ENCODE results near the gene PIGQ. TPM values are rescaled to one million over a fixed set of nuclear protein-coding genes. Genes with fewer than 3 reads are reported as not detected.

PIGQ gene
- total and polyA plus RNA-seq, 2 of the 13 experiments (the other 11 are each of a cell fraction or from before 2014, with no cell fraction given), result 7.7 to 19.7 TPM

DNA sequence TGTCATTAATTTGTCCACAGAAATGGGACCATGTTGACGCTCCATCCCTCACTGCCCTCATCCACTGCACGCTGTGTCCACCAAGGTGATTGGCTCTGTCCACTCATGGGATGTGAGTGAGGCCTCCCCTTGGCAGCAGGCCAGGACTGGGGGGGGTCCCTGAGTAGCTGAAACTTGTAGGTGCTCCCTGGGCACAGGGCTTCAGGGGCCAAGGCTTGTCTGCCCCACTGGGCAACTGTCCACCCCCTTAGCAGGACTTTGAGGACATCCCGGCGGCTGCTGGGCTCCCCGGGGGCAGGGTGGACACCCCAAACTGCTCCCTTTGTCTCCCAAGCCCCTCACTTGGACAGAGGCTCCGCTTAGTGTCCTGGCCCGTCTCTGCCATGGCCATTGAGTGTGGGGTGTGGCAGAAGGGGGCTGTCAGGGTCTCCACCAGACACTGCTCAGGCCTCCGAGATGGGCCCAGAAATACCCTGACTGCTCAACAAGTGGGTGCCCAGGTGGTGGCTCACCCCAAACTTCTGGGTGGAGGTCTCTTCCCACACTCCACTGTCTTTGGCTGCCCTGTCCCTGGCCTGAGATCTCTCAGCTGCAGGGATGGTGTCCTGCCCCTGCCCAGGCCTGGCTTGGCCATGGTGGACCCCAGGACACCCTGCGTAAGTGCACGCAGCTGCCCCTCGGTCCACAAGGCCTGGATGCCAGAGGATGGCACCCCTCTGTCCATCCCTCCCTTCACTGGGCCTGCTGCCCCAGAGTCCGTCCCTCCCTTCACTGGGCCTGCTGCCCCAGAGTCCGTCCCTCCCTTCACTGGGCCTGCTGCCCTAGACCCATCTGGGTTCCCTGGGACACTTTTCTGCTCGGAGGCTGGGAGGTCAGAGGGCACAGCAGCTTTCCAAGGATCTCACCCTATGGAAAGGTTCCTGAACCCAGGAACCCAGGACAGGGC is 17.1 kb downstream of the PIGQ start (continued):
- no peak for TF ChIP-seq ZNF816 (CRISPR knock-in tag; IDR thresholded peaks at IDR 0.05; ENCODE audit: borderline replicate concordance)
- TF ChIP-seq, protein P1, sequence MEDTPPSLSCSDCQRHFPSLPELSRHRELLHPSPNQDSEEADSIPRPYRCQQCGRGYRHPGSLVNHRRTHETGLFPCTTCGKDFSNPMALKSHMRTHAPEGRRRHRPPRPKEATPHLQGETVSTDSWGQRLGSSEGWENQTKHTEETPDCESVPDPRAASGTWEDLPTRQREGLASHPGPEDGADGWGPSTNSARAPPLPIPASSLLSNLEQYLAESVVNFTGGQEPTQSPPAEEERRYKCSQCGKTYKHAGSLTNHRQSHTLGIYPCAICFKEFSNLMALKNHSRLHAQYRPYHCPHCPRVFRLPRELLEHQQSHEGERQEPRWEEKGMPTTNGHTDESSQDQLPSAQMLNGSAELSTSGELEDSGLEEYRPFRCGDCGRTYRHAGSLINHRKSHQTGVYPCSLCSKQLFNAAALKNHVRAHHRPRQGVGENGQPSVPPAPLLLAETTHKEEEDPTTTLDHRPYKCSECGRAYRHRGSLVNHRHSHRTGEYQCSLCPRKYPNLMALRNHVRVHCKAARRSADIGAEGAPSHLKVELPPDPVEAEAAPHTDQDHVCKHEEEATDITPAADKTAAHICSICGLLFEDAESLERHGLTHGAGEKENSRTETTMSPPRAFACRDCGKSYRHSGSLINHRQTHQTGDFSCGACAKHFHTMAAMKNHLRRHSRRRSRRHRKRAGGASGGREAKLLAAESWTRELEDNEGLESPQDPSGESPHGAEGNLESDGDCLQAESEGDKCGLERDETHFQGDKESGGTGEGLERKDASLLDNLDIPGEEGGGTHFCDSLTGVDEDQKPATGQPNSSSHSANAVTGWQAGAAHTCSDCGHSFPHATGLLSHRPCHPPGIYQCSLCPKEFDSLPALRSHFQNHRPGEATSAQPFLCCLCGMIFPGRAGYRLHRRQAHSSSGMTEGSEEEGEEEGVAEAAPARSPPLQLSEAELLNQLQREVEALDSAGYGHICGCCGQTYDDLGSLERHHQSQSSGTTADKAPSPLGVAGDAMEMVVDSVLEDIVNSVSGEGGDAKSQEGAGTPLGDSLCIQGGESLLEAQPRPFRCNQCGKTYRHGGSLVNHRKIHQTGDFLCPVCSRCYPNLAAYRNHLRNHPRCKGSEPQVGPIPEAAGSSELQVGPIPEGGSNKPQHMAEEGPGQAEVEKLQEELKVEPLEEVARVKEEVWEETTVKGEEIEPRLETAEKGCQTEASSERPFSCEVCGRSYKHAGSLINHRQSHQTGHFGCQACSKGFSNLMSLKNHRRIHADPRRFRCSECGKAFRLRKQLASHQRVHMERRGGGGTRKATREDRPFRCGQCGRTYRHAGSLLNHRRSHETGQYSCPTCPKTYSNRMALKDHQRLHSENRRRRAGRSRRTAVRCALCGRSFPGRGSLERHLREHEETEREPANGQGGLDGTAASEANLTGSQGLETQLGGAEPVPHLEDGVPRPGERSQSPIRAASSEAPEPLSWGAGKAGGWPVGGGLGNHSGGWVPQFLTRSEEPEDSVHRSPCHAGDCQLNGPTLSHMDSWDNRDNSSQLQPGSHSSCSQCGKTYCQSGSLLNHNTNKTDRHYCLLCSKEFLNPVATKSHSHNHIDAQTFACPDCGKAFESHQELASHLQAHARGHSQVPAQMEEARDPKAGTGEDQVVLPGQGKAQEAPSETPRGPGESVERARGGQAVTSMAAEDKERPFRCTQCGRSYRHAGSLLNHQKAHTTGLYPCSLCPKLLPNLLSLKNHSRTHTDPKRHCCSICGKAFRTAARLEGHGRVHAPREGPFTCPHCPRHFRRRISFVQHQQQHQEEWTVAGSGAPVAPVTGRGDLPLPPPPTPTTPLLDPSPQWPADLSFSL (CRISPR knock-in tag; IDR thresholded peaks at IDR 0.05), result no peak
- TF ChIP-seq GABPB1 (CRISPR knock-in tag; IDR thresholded peaks at IDR 0.05), result 0 out of 2 replicates have a peak, but pooled peaks have one; percentile 21
- peak; percentile 95 for TF ChIP-seq AGO1 (IDR thresholded peaks at IDR 0.05; ENCODE audit: low read depth, low read length, poor library complexity, severe bottlenecking)
- TF ChIP-seq RBM22 (optimal IDR thresholded peaks at IDR 0.05; ENCODE audit: low read length), result peak; percentile 61
- TF ChIP-seq ARHGAP35 (CRISPR knock-in tag; IDR thresholded peaks at IDR 0.05; ENCODE audit: borderline replicate concordance), result 0 out of 2 replicates have a peak, but pooled peaks have one; percentile 22
- TF ChIP-seq MTF2 (CRISPR knock-in tag; IDR thresholded peaks at IDR 0.05; ENCODE audit: borderline replicate concordance), result no peak
- TF ChIP-seq, protein P2, sequence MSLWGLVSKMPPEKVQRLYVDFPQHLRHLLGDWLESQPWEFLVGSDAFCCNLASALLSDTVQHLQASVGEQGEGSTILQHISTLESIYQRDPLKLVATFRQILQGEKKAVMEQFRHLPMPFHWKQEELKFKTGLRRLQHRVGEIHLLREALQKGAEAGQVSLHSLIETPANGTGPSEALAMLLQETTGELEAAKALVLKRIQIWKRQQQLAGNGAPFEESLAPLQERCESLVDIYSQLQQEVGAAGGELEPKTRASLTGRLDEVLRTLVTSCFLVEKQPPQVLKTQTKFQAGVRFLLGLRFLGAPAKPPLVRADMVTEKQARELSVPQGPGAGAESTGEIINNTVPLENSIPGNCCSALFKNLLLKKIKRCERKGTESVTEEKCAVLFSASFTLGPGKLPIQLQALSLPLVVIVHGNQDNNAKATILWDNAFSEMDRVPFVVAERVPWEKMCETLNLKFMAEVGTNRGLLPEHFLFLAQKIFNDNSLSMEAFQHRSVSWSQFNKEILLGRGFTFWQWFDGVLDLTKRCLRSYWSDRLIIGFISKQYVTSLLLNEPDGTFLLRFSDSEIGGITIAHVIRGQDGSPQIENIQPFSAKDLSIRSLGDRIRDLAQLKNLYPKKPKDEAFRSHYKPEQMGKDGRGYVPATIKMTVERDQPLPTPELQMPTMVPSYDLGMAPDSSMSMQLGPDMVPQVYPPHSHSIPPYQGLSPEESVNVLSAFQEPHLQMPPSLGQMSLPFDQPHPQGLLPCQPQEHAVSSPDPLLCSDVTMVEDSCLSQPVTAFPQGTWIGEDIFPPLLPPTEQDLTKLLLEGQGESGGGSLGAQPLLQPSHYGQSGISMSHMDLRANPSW (CRISPR knock-in tag; IDR thresholded peaks at IDR 0.05; ENCODE audit: borderline replicate concordance), result no peak
- TF ChIP-seq, protein P3, sequence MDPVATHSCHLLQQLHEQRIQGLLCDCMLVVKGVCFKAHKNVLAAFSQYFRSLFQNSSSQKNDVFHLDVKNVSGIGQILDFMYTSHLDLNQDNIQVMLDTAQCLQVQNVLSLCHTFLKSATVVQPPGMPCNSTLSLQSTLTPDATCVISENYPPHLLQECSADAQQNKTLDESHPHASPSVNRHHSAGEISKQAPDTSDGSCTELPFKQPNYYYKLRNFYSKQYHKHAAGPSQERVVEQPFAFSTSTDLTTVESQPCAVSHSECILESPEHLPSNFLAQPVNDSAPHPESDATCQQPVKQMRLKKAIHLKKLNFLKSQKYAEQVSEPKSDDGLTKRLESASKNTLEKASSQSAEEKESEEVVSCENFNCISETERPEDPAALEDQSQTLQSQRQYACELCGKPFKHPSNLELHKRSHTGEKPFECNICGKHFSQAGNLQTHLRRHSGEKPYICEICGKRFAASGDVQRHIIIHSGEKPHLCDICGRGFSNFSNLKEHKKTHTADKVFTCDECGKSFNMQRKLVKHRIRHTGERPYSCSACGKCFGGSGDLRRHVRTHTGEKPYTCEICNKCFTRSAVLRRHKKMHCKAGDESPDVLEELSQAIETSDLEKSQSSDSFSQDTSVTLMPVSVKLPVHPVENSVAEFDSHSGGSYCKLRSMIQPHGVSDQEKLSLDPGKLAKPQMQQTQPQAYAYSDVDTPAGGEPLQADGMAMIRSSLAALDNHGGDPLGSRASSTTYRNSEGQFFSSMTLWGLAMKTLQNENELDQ (CRISPR knock-in tag; IDR thresholded peaks at IDR 0.05; ENCODE audit: borderline replicate concordance), result no peak
- no peak for TF ChIP-seq ZNF207 (IDR thresholded peaks at IDR 0.05; ENCODE audit: borderline replicate concordance)
- TF ChIP-seq, protein P4, sequence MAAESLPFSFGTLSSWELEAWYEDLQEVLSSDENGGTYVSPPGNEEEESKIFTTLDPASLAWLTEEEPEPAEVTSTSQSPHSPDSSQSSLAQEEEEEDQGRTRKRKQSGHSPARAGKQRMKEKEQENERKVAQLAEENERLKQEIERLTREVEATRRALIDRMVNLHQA (CRISPR knock-in tag; IDR thresholded peaks at IDR 0.05), result no peak
- no peak for TF ChIP-seq ZNF605 (CRISPR knock-in tag; IDR thresholded peaks at IDR 0.05)
- 0 out of 2 replicates have a peak, but pooled peaks have one; percentile 20 for TF ChIP-seq ZBTB7B (CRISPR knock-in tag; IDR thresholded peaks at IDR 0.05)
- peak; percentile 92 for TF ChIP-seq AGO2 (optimal IDR thresholded peaks at IDR 0.05; ENCODE audit: low read depth, low read length)
- TF ChIP-seq NFE2L1 (CRISPR knock-in tag; IDR thresholded peaks at IDR 0.05; ENCODE audit: borderline replicate concordance), result 0 out of 2 replicates have a peak, but pooled peaks have one; percentile 40

Measured in HepG2 (cell line).